Epithelial cell of esophagus (primary cell): ENCODE results near the gene SLC12A4.
A peak's percentile ranks its signal among the peaks of the same experiment; 100 is the strongest.

ENCODE experiments used
- DNase-seq: peaks from one replicate; pipeline ENCODE4 v3.0.0; 2010; ENCODE audit warnings: low read depth
- H3K4me3 ChIP-seq: 2 replicates; pipeline ENCODE4 v1.5.1; 2011; ENCODE audit warnings: mild to moderate bottlenecking, low read length, control low read depth
- CTCF ChIP-seq: IDR thresholded peaks from 2 replicates; pipeline ENCODE4 v1.5.1; 2011; ENCODE audit warnings: low read depth, mild to moderate bottlenecking, low read length, control low read depth, inconsistent platforms; ENCODE audit not compliant: insufficient read depth; ENCODE audit errors: missing control alignments

The SLC12A4 gene

GRCh38 chr16:67950335-67950843, 18.0 kb downstream of the SLC12A4 start:
- H3K4me3 ChIP-seq: no peak overlapping the region
- no peak for DNase-seq
- TF ChIP-seq CTCF: no peak

GRCh38 chr16:67949645-67950044, 18.8 kb downstream of the SLC12A4 start:
- TF ChIP-seq CTCF: no peak
- no peak for DNase-seq
- H3K4me3 ChIP-seq: no peak overlapping the region

- TF ChIP-seq CTCF: no peak
- peak; percentile 35 for DNase-seq
- H3K4me3 ChIP-seq: no peak overlapping the region
Measured at GRCh38 chr16:67948015-67948414, 20.4 kb downstream of the SLC12A4 start.

GRCh38 chr16:67946966-67947558, 21.4 kb downstream of the SLC12A4 start:
- H3K4me3 ChIP-seq: no peak overlapping the region
- DNase-seq: no peak
- TF ChIP-seq CTCF: no peak

- no peak overlapping the region for H3K4me3 ChIP-seq
- DNase-seq: no peak
- TF ChIP-seq CTCF: no peak
Measured at GRCh38 chr16:67946128-67946569, 22.3 kb downstream of the SLC12A4 start.

GRCh38 chr16:67945392-67945933, 23.0 kb downstream of the SLC12A4 start:
- no peak for TF ChIP-seq CTCF
- no peak overlapping the region for H3K4me3 ChIP-seq
- DNase-seq: no peak
